ENCODE data around the gene CREM.

- TF ChIP-seq CTCF (IDR thresholded peaks at IDR 0.05) (no peak), POLR2A (IDR thresholded peaks at IDR 0.05) (no peak), EP300 (IDR thresholded peaks at IDR 0.05) (peak in 1 of 4 donors; percentile 15)
Measured at GRCh38 chr10:35216303-35216905, 89.8 kb downstream of the CREM start.

All from sigmoid colon (tissue), 4 donors.